OCI-LY3 (cell line): ENCODE measurements around the gene SLC29A3.

ENCODE experiments used
- EZH2phosphoT487 ChIP-seq: fragments of 200-600 bp; shearing (Covaris generic); IDR thresholded peaks from 2 replicates; pipeline ENCODE4 v1.6.1; 2018; ENCODE audit warnings: antibody characterized with exemption, mixed run types, low read depth
- TF ChIP-seq, protein P1 (sequence below): fragments of 200-600, 300-600 bp; sonication (generic); IDR thresholded peaks from 2 replicates; pipeline ENCODE4 v1.5.1; 2014; ENCODE audit warnings: antibody characterized with exemption, low read length, low read depth

- TF ChIP-seq, protein P1, sequence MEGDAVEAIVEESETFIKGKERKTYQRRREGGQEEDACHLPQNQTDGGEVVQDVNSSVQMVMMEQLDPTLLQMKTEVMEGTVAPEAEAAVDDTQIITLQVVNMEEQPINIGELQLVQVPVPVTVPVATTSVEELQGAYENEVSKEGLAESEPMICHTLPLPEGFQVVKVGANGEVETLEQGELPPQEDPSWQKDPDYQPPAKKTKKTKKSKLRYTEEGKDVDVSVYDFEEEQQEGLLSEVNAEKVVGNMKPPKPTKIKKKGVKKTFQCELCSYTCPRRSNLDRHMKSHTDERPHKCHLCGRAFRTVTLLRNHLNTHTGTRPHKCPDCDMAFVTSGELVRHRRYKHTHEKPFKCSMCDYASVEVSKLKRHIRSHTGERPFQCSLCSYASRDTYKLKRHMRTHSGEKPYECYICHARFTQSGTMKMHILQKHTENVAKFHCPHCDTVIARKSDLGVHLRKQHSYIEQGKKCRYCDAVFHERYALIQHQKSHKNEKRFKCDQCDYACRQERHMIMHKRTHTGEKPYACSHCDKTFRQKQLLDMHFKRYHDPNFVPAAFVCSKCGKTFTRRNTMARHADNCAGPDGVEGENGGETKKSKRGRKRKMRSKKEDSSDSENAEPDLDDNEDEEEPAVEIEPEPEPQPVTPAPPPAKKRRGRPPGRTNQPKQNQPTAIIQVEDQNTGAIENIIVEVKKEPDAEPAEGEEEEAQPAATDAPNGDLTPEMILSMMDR = no peak
- TF ChIP-seq EZH2phosphoT487 = no peak
Observed at GRCh38 chr10:71272056-71272771, 46.8 kb upstream of the SLC29A3 start.
